GM12872 (cell line): ENCODE data around the gene DEAF1.

Experiments
- TF ChIP-seq, protein P1 (sequence below): IDR thresholded peaks from 3 replicates; pipeline ENCODE4 v1.5.1; 2011; ENCODE audit warnings: low read depth, mild to moderate bottlenecking, low read length, moderate library complexity; ENCODE audit not compliant: insufficient read depth

The DEAF1 gene

DNA sequence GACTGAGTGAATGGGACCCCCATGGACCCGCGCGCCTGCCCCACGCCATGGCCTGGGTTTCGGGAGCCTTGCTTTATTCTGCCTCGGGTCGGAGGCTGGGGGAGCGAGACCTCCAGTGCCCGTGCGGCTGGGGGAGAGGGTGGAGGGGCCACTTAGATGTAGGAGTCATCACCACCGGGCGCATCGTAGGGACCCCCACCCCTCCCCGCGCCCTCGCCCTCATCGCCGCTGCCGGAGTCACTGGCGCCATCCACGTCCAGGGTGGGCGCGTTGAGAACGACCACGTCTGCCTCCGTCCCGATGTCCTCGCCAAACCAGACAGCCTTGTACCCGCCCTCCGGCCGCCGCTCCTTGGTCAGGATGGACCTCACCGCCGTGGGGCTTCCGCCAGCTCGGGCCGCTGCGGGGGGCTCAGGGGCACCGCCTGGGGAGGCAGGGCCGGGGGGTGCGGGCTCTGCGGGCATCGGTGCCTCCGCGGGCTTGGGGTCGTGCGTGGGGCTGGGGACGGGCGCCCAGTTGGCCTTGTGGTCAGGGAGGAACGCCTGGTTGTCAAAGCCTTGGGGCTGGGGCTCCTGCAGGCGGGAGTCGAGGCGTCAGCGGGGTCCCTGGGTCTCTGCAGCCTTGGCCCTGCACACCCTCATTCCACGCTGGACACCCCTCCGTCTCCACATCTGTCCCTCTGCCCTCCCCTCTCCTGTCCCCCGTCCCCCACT is 77.7 kb downstream of the DEAF1 start:
- TF ChIP-seq, protein P1, sequence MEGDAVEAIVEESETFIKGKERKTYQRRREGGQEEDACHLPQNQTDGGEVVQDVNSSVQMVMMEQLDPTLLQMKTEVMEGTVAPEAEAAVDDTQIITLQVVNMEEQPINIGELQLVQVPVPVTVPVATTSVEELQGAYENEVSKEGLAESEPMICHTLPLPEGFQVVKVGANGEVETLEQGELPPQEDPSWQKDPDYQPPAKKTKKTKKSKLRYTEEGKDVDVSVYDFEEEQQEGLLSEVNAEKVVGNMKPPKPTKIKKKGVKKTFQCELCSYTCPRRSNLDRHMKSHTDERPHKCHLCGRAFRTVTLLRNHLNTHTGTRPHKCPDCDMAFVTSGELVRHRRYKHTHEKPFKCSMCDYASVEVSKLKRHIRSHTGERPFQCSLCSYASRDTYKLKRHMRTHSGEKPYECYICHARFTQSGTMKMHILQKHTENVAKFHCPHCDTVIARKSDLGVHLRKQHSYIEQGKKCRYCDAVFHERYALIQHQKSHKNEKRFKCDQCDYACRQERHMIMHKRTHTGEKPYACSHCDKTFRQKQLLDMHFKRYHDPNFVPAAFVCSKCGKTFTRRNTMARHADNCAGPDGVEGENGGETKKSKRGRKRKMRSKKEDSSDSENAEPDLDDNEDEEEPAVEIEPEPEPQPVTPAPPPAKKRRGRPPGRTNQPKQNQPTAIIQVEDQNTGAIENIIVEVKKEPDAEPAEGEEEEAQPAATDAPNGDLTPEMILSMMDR = no peak

DNA sequence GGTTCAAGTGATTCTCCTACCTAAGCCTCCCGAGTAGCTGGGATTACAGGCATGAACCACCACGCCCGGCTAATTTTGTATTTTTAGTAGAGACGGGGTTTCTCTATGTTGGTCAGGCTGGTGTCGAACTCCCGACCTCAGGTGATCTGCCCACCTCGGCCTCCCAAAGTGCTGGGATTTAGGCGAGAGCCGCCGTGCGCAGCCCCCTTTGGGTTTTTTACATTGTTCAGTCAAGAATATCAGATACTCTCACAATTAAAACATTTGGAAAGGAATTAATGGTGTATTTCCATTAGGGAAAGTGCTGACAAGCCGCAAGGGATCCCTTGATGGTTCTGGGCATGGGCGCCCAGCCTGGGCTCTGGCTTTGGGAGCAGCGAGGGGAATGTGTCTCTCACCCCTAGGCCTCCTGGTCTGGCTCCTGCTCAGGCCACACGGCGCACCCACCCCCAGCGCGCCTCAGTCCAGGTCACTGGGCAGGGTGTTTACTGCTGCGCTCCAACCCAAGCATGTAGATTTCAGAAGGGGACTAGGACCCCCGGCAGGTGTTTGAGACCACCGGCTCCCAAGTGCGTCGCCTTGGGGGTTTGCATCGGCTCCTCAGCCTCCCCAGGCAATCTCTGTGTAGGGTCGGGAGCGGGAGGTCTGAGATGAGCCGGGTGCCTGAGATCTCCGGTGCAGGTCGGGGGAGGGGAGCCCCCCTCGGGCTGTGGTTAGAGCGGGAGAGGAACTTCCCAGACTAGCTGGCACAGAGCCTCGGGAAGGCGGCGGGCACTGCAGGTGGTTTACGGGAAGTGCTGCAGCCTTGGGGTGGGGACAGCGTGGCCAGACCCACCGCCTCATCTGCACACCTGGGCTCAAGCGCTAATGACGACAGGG is 78.5 kb downstream of the DEAF1 start:
- TF ChIP-seq, protein P1 = no peak

DNA sequence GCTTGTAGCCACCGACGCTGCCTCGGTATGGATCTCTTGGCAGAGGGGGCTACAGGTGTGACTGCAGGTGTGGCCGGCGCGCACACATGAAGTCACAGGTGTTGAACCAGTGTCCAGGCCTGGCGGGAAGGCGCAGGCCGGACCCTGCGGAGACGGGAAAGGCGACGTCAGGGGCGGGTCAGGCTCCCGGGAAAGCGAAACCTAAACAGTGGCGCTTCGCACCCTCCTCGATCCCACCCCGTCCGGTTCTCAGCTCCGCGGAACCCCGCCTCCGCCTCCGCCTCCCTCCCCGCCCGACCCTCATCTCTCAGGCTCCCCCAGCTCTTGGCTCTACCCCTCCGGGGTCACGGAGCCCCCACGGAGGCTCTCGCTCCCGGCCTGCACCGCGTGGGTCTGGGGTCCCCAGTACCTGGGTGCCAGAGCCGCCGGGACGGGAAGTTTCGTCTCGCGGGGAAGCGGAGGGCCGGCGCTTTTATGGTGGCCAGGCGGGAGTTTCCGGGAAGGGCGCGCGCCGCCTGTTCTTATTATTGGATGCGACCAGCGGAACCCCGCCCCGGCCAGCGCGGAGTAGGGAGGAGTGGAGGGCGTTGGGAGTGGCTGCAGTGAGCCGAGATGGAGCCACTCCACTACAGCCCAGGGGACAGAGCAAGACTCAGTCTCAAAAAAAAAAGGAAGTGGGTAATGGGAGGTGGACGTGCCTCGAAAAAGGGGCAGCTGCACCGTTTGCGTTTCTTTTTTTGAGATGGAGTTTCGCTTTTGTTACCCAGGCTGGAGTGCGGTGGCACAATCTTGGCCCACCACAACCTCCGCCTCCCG is 79.3 kb downstream of the DEAF1 start, which contains the start of gene IRF7:
Gene IRF7, minus strand, starts transcription at position 447 of the 816 bp plus-strand sequence. CDS start 586 bp downstream, outside the sequence.
- TF ChIP-seq, protein P1 = no peak

DNA sequence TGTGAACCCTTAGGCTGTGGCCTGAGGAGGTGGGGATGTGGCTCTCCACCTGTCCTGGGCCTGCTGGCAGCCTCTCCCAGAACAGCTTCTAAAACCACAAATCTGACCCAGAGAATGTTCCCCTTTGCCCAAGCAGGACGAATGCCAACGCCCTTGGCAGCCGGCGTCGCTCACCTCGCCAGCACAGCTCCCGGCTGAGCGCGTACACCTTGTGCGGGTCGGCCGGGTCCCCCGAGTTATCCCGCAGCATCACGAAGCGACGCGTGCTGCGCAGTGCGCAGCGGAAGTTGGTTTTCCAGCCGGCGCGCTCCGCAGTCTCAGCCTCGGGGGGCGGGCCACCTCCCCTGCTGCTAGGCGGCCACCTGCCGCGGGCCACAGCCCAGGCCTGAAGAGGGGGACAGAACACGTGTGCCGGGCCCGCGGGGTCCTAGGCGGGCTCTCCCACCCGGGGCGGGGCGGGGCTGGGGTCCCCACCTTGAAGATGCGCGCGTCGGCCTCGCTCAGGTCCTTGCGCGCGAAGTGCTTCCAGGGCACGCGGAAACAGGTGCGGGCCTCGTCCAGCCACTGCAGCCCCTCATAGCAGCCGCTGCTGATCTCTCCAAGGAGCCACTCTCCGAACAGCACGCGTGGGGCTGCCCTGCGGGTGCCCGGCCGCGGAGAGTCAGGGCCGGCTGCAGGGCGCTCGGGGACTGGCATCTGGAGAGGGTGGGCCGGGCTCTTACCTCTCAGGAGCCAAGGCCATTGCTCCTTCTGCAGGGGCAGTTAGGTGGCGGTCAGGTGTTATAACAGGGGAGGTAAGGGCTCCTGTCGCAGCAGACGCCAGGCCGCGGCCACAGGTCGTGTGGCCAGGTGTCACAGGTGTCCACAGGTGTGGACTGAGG is 80.2 kb downstream of the DEAF1 start:
- TF ChIP-seq, protein P1 = no peak

GRCh38 chr11:614021-614622 is 80.9 kb downstream of the DEAF1 start:
- TF ChIP-seq, protein P1 = no peak

DNA sequence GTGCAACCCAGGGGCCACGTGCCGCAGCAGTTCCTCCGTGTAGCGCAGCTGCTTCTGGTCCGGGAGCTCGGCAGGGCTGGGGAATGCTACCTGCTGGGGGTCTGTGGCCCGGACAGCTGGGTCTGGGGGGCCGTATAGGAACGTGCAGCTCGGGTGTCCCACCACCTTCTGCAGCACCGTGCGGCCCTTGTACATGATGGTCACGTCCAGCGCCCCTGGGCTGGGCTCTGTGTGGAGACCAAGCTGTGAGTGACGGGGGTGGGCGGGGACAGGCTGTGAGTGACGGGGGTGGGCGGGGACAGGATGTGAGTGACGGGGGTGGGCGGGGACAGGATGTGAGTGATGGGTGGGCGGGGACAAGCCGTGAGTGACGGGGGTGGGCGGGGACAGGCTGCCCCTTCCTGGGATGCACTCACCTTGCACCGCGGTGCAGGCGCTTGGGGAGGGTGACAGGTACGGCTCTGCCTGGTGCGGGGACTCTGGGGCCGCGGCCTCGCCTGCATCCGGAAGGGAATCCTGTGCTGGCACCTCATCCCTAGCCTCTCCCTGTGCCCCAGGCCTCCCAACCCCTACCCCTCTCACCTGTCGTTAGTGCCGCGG is 81.6 kb downstream of the DEAF1 start:
- TF ChIP-seq, protein P1 = no peak
